HepG2 (cell line): Measurements from ENCODE around the gene ARHGEF10L. TPM values are rescaled to one million over a fixed set of nuclear protein-coding genes. Genes with fewer than 3 reads are reported as not detected.

Experiments used
- FOXK2 ChIP-seq: fragments of 450-650 bp; IDR thresholded peaks from 2 replicates; pipeline ENCODE4 v1.6.1; 2016
- YEATS4 ChIP-seq: sonication (generic); formaldehyde crosslinking; IDR thresholded peaks from 2 replicates; pipeline ENCODE4 v1.4.0; 2020; ENCODE audit warnings: missing genetic modification reagents, borderline replicate concordance
- ZNF143 ChIP-seq: sonication (generic); formaldehyde crosslinking; IDR thresholded peaks from 2 replicates; pipeline ENCODE4 v1.4.0; 2020; ENCODE audit warnings: missing genetic modification reagents
- ZNF558 ChIP-seq: sonication (generic); formaldehyde crosslinking; IDR thresholded peaks from 2 replicates; pipeline ENCODE4 v1.9.0; 2022; ENCODE audit warnings: mild to moderate bottlenecking, missing genetic modification reagents, borderline replicate concordance
- ZNF674 ChIP-seq: sonication (generic); formaldehyde crosslinking; IDR thresholded peaks from 2 replicates; pipeline ENCODE4 v1.5.0; 2020; ENCODE audit warnings: low read depth, mild to moderate bottlenecking, missing genetic modification reagents
- polyA plus RNA-seq, 8 experiments: library from polyadenylated mRNA; depleted of rRNA in 3 of 8; stranded (reverse) in 7 of 8; unstranded in 1 of 8; fragments of >200 nt; fragmentation: Illumina TruSeq in 4 of 8; extraction: Trizol in 4 of 8; gene quantifications; 2 replicates each; pipeline versions ENCODE4 v1.2.1 to v1.2.3, GENCODE V29; 2011 to 2016; ENCODE audit warnings: low read depth in 4 of 8, missing spikeins in 1 of 8, mixed read lengths in 1 of 8; ENCODE audit not compliant: insufficient read depth in 1 of 8
- total RNA-seq, 5 experiments: library from RNA; depleted of rRNA; stranded (reverse); fragments of >200 nt; fragmentation: Illumina TruSeq; extraction: Trizol; gene quantifications; 2 replicates each; pipeline ENCODE4 v1.2.3, GENCODE V29; 2016; ENCODE audit warnings: low read depth in 1 of 5
- TF ChIP-seq, protein P1 (sequence below): sonication (generic); formaldehyde crosslinking; IDR thresholded peaks from 2 replicates; pipeline ENCODE4 v1.5.1; 2020; ENCODE audit warnings: mild to moderate bottlenecking, missing genetic modification reagents
- TF ChIP-seq, protein P2 (sequence below): sonication (generic); formaldehyde crosslinking; IDR thresholded peaks from 2 replicates; pipeline ENCODE4 v1.4.0; 2020; ENCODE audit warnings: missing genetic modification reagents

Gene ARHGEF10L
- total and polyA plus RNA-seq, 2 of the 13 experiments (the other 11 are each of a cell fraction or from before 2014, with no cell fraction given) = 46.5 to 78.3 TPM

DNA sequence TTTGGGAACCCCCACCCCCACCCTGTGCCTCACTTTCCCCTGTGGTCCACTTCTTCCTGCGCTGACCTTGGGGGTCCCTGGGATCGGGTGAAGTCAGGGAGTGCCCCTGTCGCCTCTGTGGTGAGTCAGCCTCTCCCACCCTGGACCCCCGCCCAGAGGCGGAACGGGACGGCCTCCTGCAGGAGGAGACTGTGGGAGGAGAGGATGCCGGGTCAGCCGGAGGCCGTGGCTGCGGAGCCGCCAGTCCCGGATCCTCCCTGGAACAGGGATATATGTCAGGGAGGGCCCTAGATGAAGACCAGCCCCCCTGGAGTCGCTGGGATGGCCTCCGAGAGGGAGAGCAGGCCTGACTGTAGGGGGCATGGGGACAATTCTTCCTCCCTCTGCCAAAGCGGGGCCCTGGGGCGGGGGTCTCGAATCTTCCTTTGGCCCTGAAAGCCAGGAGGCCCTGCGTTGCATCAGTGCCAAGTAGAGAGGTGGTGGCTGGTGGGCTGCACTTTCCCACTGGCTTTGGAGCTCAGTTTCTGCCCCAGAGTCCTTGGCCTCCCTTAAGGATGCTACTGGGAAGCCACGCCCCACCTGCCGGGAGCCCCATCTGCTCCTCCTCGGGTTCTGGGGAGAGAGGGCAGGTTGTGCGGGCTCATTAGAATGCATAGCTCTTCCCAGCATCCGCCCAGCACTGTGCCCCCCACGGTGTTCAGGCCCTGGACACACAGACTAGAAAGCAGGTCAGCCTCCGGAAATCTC, 930 bp downstream of the ARHGEF10L start (continued):
- TF ChIP-seq, protein P1, sequence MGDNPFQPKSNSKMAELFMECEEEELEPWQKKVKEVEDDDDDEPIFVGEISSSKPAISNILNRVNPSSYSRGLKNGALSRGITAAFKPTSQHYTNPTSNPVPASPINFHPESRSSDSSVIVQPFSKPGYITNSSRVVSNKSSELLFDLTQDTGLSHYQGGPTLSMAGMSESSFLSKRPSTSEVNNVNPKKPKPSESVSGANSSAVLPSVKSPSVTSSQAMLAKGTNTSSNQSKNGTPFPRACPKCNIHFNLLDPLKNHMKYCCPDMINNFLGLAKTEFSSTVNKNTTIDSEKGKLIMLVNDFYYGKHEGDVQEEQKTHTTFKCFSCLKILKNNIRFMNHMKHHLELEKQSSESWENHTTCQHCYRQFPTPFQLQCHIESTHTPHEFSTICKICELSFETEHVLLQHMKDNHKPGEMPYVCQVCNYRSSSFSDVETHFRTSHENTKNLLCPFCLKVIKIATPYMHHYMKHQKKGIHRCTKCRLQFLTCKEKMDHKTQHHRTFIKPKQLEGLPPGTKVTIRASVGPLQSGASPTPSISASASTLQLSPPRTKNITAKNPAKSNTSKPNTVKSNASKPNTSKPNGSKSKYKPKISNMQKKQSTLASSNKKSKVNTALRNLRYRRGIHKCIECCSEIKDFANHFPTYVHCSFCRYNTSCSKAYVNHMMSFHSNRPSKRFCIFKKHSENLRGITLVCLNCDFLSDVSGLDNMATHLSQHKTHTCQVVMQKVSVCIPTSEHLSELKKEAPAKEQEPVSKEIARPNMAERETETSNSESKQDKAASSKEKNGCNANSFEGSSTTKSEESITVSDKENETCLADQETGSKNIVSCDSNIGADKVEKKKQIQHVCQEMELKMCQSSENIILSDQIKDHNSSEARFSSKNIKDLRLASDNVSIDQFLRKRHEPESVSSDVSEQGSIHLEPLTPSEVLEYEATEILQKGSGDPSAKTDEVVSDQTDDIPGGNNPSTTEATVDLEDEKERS = 0 out of 2 replicates have a peak, but pooled peaks have one; percentile 50
- 0 out of 2 replicates have a peak, but pooled peaks have one; percentile 17 for TF ChIP-seq ZNF674 (CRISPR knock-in tag)
- no peak for TF ChIP-seq FOXK2
- TF ChIP-seq ZNF143 = no peak
- peak; percentile 14; the same call in 1 of the 2 replicates for TF ChIP-seq YEATS4 (CRISPR knock-in tag)
- TF ChIP-seq, protein P2, sequence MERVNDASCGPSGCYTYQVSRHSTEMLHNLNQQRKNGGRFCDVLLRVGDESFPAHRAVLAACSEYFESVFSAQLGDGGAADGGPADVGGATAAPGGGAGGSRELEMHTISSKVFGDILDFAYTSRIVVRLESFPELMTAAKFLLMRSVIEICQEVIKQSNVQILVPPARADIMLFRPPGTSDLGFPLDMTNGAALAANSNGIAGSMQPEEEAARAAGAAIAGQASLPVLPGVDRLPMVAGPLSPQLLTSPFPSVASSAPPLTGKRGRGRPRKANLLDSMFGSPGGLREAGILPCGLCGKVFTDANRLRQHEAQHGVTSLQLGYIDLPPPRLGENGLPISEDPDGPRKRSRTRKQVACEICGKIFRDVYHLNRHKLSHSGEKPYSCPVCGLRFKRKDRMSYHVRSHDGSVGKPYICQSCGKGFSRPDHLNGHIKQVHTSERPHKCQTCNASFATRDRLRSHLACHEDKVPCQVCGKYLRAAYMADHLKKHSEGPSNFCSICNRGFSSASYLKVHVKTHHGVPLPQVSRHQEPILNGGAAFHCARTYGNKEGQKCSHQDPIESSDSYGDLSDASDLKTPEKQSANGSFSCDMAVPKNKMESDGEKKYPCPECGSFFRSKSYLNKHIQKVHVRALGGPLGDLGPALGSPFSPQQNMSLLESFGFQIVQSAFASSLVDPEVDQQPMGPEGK (CRISPR knock-in tag) = 0 out of 2 replicates have a peak, but pooled peaks have one; percentile 4
- TF ChIP-seq ZNF558 = no peak
